Keratinocyte (primary cell): ENCODE data around the gene LCE1F. TPM values are rescaled to one million over a fixed set of nuclear protein-coding genes. Genes with fewer than 3 reads are reported as not detected.
A peak's percentile ranks its signal among the peaks of the same experiment; 100 is the strongest.

Source experiments
- DNase-seq: peaks from one replicate; pipeline ENCODE4 v3.0.0-alpha.2; 2011; ENCODE audit warnings: low read depth, missing footprints, low spot score
- FAIRE-seq: peaks from 2 replicates; lab custom pipeline; 2011; peaks lifted over from hg19 to GRCh38; lab: Jason Lieb, UNC
- H2AFZ ChIP-seq: 2 replicates; pipeline ENCODE4 v1.6.0; 2012; ENCODE audit warnings: low read length, control low read depth, inconsistent platforms; ENCODE audit not compliant: control insufficient read depth
- H3K27ac ChIP-seq: 2 replicates; pipeline ENCODE4 v1.5.1; 2011; ENCODE audit warnings: low read length; ENCODE audit not compliant: control insufficient read depth, insufficient read depth
- H3K27me3 ChIP-seq: 3 replicates; pipeline ENCODE4 v1.6.0; 2011; ENCODE audit warnings: low read length; ENCODE audit not compliant: control insufficient read depth, insufficient read depth; ENCODE audit errors: extremely low read depth
- H3K36me3 ChIP-seq, 2 experiments: 2 replicates in 1 of 2; 3 replicates in 1 of 2; pipeline ENCODE4 v1.5.1; 2011; ENCODE audit warnings: low read length in 2 of 2, mild to moderate bottlenecking in 1 of 2; ENCODE audit not compliant: control insufficient read depth in 2 of 2, insufficient read depth in 2 of 2; ENCODE audit errors: extremely low read depth in 1 of 2
- H3K4me1 ChIP-seq: 3 replicates; pipeline ENCODE4 v1.5.1; 2011; ENCODE audit warnings: low read length; ENCODE audit not compliant: control insufficient read depth, insufficient read depth; ENCODE audit errors: extremely low read depth
- H3K4me2 ChIP-seq: 3 replicates; pipeline ENCODE4 v1.6.0; 2011; ENCODE audit warnings: low read depth, low read length; ENCODE audit not compliant: control insufficient read depth, insufficient read depth; ENCODE audit errors: extremely low read depth
- H3K4me3 ChIP-seq, 3 experiments: fragments of 200-600 bp in 1 of 3; sonication (generic) in 1 of 3; 2 replicates in 2 of 3; 3 replicates in 1 of 3; pipeline ENCODE4 v1.5.1; 2011 to 2016; ENCODE audit warnings: low read length in 3 of 3, mild to moderate bottlenecking in 3 of 3, control low read depth in 2 of 3, inconsistent platforms in 1 of 3, low read depth in 1 of 3, mixed read lengths in 1 of 3, mixed run types in 1 of 3, moderate library complexity in 1 of 3; ENCODE audit not compliant: control insufficient read depth in 2 of 3, insufficient read depth in 2 of 3; ENCODE audit errors: extremely low read depth in 1 of 3
- H3K79me2 ChIP-seq: 2 replicates; pipeline ENCODE4 v1.6.0; 2012; ENCODE audit warnings: low read length; ENCODE audit not compliant: control insufficient read depth, insufficient read depth
- H3K9ac ChIP-seq: 3 replicates; pipeline ENCODE4 v1.6.0; 2011; ENCODE audit warnings: low read length; ENCODE audit not compliant: control insufficient read depth, insufficient read depth; ENCODE audit errors: extremely low read depth
- H3K9me1 ChIP-seq: 3 replicates; pipeline ENCODE4 v1.6.0; 2011; ENCODE audit warnings: low read length; ENCODE audit not compliant: control insufficient read depth, insufficient read depth; ENCODE audit errors: extremely low read depth
- H3K9me3 ChIP-seq: 2 replicates; pipeline ENCODE4 v1.5.1; 2012; ENCODE audit warnings: low read depth, low read length; ENCODE audit not compliant: control insufficient read depth
- H4K20me1 ChIP-seq: 3 replicates; pipeline ENCODE4 v1.6.0; 2011; ENCODE audit warnings: low read length; ENCODE audit not compliant: control insufficient read depth, insufficient read depth; ENCODE audit errors: extremely low read depth
- EZH2 ChIP-seq: IDR thresholded peaks from one replicate; pipeline ENCODE4 v1.6.1; 2012; ENCODE audit warnings: inconsistent platforms, mild to moderate bottlenecking, low read length, moderate library complexity
- dilution Hi-C: fragments of 300-500 bp; cut with MboI; formaldehyde crosslinking; loops from one replicate; pipeline ENCODE4 v1.7.0; 2020; ENCODE audit warnings: low sequenced_read_pairs; ENCODE audit not compliant: extremely low pct_ligation_motif_present
- polyA plus RNA-seq, 5 experiments: library from polyadenylated mRNA; depleted of rRNA in 3 of 5; stranded (reverse) in 3 of 5; stranded (forward) in 1 of 5; unstranded in 1 of 5; fragments of >200 nt; gene quantifications; 1 replicate in 1 of 5; 2 replicates in 3 of 5; 3 replicates in 1 of 5; pipeline versions ENCODE4 v1.2.1 to v1.2.3, GENCODE V29; 2011 to 2012; ENCODE audit warnings: missing spikeins in 2 of 5, low read depth in 1 of 5, low replicate concordance in 1 of 5
- TF ChIP-seq, protein P1 (sequence below), 3 experiments: IDR thresholded peaks in 1 of 3; conservative IDR thresholded peaks in 1 of 3; optimal IDR thresholded peaks in 1 of 3; 2 replicates in 2 of 3; 3 replicates in 1 of 3; pipeline versions ENCODE3 to v1.5.1; 2011; ENCODE audit warnings: low read length in 3 of 3, mild to moderate bottlenecking in 3 of 3, moderate library complexity in 2 of 3, control low read depth in 1 of 3, inconsistent platforms in 1 of 3; ENCODE audit not compliant: insufficient read depth in 2 of 3; ENCODE audit errors: extremely low read depth in 1 of 3

Gene LCE1F
- polyA plus RNA-seq, 1 donor (not counting 4 experiments of a cell fraction or from before 2014, with no cell fraction given) = not detected

DNA sequence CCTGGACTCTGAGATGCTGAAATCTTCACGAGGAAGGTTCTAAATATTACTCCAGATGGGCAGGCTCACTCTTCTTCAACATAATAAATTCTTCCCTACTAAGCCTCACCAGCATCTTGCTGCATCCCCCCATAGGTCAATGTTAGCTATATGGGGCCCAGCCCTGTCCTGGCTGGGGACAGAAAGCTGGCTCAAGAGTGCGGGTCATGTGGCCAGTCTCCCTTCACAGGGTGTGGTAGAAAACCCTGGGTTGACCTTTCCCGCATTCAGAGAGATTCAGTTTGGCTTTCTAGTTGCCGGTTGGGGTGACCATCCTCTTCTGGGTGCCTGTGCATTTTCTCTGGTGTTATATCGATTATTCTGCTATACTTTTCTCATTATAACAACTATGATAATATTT, 36.9 kb upstream of the LCE1F start:
- Histone ChIP-seq H3K27me3 (no peaks in the 10 kb centered on the region), H3K9me1 (no peaks in the 10 kb centered on the region), H3K27ac (no peak overlapping the region), H3K79me2 (no peaks in the 10 kb centered on the region), H4K20me1 (no peaks in the 10 kb centered on the region), H2AFZ (no peak overlapping the region), H3K4me2 (no peak overlapping the region), H3K9me3 (no peaks in the 10 kb centered on the region), H3K9ac (no peak overlapping the region), H3K4me1 (peaks cover 19% of the 10 kb centered on the region), H3K4me3 (no peak overlapping the region), H3K36me3 (no peaks in the 10 kb centered on the region)
- FAIRE-seq (no peak), DNase-seq (no peak)
- TF ChIP-seq, protein P1, sequence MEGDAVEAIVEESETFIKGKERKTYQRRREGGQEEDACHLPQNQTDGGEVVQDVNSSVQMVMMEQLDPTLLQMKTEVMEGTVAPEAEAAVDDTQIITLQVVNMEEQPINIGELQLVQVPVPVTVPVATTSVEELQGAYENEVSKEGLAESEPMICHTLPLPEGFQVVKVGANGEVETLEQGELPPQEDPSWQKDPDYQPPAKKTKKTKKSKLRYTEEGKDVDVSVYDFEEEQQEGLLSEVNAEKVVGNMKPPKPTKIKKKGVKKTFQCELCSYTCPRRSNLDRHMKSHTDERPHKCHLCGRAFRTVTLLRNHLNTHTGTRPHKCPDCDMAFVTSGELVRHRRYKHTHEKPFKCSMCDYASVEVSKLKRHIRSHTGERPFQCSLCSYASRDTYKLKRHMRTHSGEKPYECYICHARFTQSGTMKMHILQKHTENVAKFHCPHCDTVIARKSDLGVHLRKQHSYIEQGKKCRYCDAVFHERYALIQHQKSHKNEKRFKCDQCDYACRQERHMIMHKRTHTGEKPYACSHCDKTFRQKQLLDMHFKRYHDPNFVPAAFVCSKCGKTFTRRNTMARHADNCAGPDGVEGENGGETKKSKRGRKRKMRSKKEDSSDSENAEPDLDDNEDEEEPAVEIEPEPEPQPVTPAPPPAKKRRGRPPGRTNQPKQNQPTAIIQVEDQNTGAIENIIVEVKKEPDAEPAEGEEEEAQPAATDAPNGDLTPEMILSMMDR (optimal IDR thresholded peaks at IDR 0.05 in 1 of 3, IDR thresholded peaks at IDR 0.05 in 1 of 3, conservative IDR thresholded peaks at IDR 0.05 in 1 of 3; ENCODE audit: extremely low read depth in 1 of 3, insufficient read depth in 2 of 3, low read length in 3 of 3) = no peak
- TF ChIP-seq EZH2 = no peak
- dilution Hi-C loops = no loop called here

DNA sequence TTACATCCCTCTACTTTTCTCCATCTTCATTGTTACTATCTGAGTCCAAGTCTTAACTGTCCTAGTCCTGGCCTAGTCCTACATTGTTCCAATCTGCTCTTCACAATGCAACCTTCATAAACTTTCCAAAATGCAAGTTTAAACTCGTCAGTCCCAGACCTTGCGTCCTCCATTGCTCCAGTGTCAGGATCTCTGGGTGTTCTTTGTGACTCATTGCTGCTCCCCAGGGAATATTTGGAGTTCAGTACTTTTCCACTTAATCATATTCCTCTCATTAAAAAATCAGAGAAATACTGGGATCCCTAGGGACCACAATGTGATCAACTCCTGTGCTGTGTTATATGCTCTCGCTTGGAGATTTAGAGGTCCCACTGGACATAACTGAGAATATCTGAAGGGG, 35.1 kb upstream of the LCE1F start:
- no peaks in the 10 kb centered on the region for H3K79me2 ChIP-seq
- no peaks in the 10 kb centered on the region for H4K20me1 ChIP-seq
- H3K4me2 ChIP-seq = peak overlapping the region; percentile 39
- H3K9me3 ChIP-seq = no peaks in the 10 kb centered on the region
- H3K27ac ChIP-seq = no peak overlapping the region
- no peaks in the 10 kb centered on the region for H3K9me1 ChIP-seq
- DNase-seq (no peak), FAIRE-seq (peak; percentile 92)
- H3K9ac ChIP-seq = no peak overlapping the region
- H3K36me3 ChIP-seq = no peaks in the 10 kb centered on the region
- H3K4me3 ChIP-seq = no peak overlapping the region
- TF ChIP-seq, protein P1 (optimal IDR thresholded peaks at IDR 0.05 in 1 of 3, IDR thresholded peaks at IDR 0.05 in 1 of 3, conservative IDR thresholded peaks at IDR 0.05 in 1 of 3; ENCODE audit: extremely low read depth in 1 of 3, insufficient read depth in 2 of 3, low read length in 3 of 3) = no peak
- TF ChIP-seq EZH2 = no peak
- peak overlapping the region; percentile 42 for H2AFZ ChIP-seq
- dilution Hi-C loops = no loop called here
- no peaks in the 10 kb centered on the region for H3K27me3 ChIP-seq
- peaks cover 37% of the 10 kb centered on the region for H3K4me1 ChIP-seq
